Erythroblast (primary cell): ENCODE data around the gene PROSER3.

Experiments used
- GATA1 ChIP-seq: IDR thresholded peaks from 2 replicates; pipeline ENCODE4 v1.6.1; 2011; ENCODE audit warnings: low read depth, mild to moderate bottlenecking, control low read depth, low read length, moderate library complexity
- POLR2A ChIP-seq: IDR thresholded peaks from 2 replicates; pipeline ENCODE4 v1.6.1; 2011; ENCODE audit warnings: mild to moderate bottlenecking, low read length

DNA sequence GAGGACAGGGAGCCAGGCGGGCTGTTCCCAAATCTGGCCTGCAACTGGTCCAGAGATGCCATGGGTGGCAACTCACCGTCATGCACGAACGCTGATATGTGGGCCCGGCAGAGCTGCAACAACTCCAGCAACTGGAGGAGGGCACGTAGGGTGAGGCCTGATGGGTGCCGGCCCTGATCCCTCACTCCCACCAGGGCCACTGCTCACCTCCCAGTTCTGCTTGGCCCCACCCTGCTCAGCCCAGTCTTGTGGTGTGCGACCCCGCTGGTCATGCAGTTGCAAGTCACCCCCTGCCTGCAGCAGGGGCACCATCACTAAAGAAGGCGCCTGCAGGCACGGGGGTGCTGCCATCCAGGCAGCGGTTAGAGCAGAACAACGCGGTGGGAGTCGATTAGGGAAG is 34.3 kb downstream of the PROSER3 start:
- TF ChIP-seq POLR2A = no peak
- no peak for TF ChIP-seq GATA1
